Right atrium auricular region (tissue), 2 donors: ENCODE results near the gene SH3GL1. TPM values are rescaled to one million over a fixed set of nuclear protein-coding genes. Genes with fewer than 3 reads are reported as not detected.

ENCODE experiments used
- DNase-seq: peaks from one replicate; pipeline ENCODE4 v3.0.0-alpha.2; 2019; ENCODE audit warnings: low spot score
- H3K27ac ChIP-seq, 2 donors: fragments of 200-600 bp; sonication (generic); 1 replicate in 1 of 2; 2 replicates in 1 of 2; pipeline ENCODE4 v1.5.1; 2016 to 2019
- H3K27me3 ChIP-seq, 2 donors: fragments of 200-600 bp; sonication (generic); one replicate each; pipeline versions ENCODE4 v1.5.1 to v1.6.0; 2017 to 2019
- H3K36me3 ChIP-seq: fragments of 200-600 bp; sonication (generic); one replicate; pipeline ENCODE4 v1.5.1; 2016
- H3K4me1 ChIP-seq, 2 donors: fragments of 200-600 bp; sonication (generic); one replicate each; pipeline versions ENCODE4 v1.5.1 to v1.6.0; 2017 to 2019
- H3K4me3 ChIP-seq, 2 donors: fragments of 200-600 bp; sonication (generic); 1 replicate in 1 of 2; 2 replicates in 1 of 2; pipeline ENCODE4 v1.5.1; 2017 to 2019; ENCODE audit warnings: mild to moderate bottlenecking in 1 of 2, moderate library complexity in 1 of 2
- H3K9me3 ChIP-seq, 2 donors: fragments of 200-600 bp; sonication (generic); one replicate each; pipeline ENCODE4 v1.5.1; 2019
- CTCF ChIP-seq, 2 donors: fragments of 200-600 bp; sonication (generic); IDR thresholded peaks; one replicate each; pipeline ENCODE4 v1.5.1; 2019; ENCODE audit warnings: antibody characterized with exemption in 2 of 2
- total RNA-seq, 2 donors: library from RNA; depleted of rRNA; stranded (reverse); fragments of >200 nt; gene quantifications; one replicate each; pipeline ENCODE4 v1.1.0, GENCODE V29; 2016

Gene SH3GL1
- total RNA-seq, 2 donors from 2014 or later = 17.5 to 31.9 TPM

- H3K27me3 ChIP-seq = no peaks in the 10 kb centered on the region
- no peak overlapping the region for H3K27ac ChIP-seq
- no peak overlapping the region for H3K4me3 ChIP-seq
- peaks cover 68% of the 10 kb centered on the region for H3K36me3 ChIP-seq
- no peak for TF ChIP-seq CTCF (IDR thresholded peaks at IDR 0.05)
- H3K9me3 ChIP-seq = no peaks in the 10 kb centered on the region
- no peak for DNase-seq
- H3K4me1 ChIP-seq = no peaks in the 10 kb centered on the region
These were observed 39.7 kb downstream of the SH3GL1 start for GRCh38 chr19:4360641-4361151.

DNA sequence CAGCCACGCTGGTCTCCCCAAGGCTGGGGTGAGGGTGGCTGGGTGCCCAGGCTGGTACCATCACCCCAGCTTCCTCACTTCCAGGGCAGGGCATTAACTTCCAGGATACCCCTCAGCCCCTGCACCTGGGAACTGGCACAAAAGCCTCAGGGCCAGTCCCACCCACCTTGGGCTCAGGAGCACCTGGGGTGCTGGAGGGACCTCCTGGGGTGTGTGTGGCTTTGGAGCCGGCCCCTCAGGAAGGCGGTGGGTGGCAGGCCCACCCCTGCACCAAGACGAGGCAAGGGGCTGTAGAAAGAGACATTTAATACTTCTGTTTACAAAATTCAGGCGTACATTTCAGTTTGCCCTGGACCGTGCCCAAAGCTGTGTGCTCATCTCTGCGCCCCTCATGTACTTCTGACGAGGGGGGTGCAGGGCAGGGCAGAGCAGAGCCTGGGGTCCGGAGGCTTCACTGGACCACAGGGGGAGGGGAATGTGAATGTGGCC lies 40.2 kb downstream of the SH3GL1 start:
- TF ChIP-seq CTCF (IDR thresholded peaks at IDR 0.05) = no peak
- Histone ChIP-seq H3K4me3 (no peak overlapping the region), H3K27me3 (no peaks in the 10 kb centered on the region), H3K4me1 (no peaks in the 10 kb centered on the region), H3K27ac (no peak overlapping the region), H3K36me3 (peaks cover 63% of the 10 kb centered on the region), H3K9me3 (no peaks in the 10 kb centered on the region)
- no peak for DNase-seq

DNA sequence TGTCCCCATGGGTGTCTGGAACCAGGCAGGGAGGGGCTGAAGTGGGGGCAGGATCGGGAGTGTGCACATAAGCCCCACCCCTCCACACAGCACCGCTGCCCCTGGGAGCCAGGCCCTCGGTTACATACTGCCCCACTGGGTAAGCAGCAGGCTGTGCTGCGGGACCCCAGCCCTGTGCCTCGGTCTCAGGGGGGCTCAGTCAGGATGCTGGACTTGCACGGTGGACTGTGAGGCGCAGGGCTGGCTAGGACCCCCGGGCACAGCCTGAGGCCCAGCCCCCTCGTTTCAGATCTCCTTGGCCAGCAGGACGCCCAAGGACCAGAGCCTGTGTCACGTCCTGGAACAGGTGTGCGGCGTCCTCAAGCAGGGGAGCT lies 40.7 kb downstream of the SH3GL1 start:
- peaks cover 58% of the 10 kb centered on the region for H3K36me3 ChIP-seq
- H3K4me1 ChIP-seq = no peaks in the 10 kb centered on the region
- no peak overlapping the region for H3K27ac ChIP-seq
- no peaks in the 10 kb centered on the region for H3K9me3 ChIP-seq
- no peak overlapping the region for H3K4me3 ChIP-seq
- no peak for TF ChIP-seq CTCF (IDR thresholded peaks at IDR 0.05)
- no peaks in the 10 kb centered on the region for H3K27me3 ChIP-seq
- no peak for DNase-seq

- H3K36me3 ChIP-seq = peaks cover 52% of the 10 kb centered on the region
- no peaks in the 10 kb centered on the region for H3K4me1 ChIP-seq
- no peaks in the 10 kb centered on the region for H3K9me3 ChIP-seq
- no peak overlapping the region for H3K27ac ChIP-seq
- H3K27me3 ChIP-seq = no peaks in the 10 kb centered on the region
- no peak for TF ChIP-seq CTCF (IDR thresholded peaks at IDR 0.05)
- no peak for DNase-seq
- H3K4me3 ChIP-seq = no peak overlapping the region
These were observed 41.4 kb downstream of the SH3GL1 start for GRCh38 chr19:4358709-4359626.

DNA sequence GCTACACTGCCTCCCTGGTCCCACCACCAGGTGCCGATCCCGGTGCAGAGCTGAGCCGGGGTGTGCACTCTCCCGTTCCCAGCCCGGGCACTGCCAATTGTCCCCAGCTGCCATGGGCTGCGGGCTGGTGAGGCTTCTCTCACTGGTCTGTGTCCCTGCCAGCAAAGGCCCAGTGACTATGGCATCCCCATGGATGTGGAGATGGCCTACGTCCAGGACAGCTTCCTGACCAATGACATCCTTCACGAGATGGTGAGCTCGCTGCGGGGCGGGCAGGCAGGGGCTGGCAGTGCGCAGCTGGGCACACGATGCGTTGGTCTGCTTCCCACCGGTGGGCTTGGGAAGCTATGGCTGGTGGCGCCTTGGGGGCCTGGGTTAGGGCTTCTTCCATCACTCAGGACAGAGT lies 42.4 kb downstream of the SH3GL1 start:
- peaks cover 42% of the 10 kb centered on the region for H3K36me3 ChIP-seq
- no peak for TF ChIP-seq CTCF (IDR thresholded peaks at IDR 0.05)

More for the DNA sequence above, 42.4 kb downstream of the SH3GL1 start:
- no peaks in the 10 kb centered on the region for H3K9me3 ChIP-seq
- no peaks in the 10 kb centered on the region for H3K27me3 ChIP-seq
- DNase-seq = no peak
- H3K4me1 ChIP-seq = no peaks in the 10 kb centered on the region
- no peak overlapping the region for H3K4me3 ChIP-seq
- H3K27ac ChIP-seq = no peak overlapping the region
